ENCODE results near the gene SYNDIG1.

DNA sequence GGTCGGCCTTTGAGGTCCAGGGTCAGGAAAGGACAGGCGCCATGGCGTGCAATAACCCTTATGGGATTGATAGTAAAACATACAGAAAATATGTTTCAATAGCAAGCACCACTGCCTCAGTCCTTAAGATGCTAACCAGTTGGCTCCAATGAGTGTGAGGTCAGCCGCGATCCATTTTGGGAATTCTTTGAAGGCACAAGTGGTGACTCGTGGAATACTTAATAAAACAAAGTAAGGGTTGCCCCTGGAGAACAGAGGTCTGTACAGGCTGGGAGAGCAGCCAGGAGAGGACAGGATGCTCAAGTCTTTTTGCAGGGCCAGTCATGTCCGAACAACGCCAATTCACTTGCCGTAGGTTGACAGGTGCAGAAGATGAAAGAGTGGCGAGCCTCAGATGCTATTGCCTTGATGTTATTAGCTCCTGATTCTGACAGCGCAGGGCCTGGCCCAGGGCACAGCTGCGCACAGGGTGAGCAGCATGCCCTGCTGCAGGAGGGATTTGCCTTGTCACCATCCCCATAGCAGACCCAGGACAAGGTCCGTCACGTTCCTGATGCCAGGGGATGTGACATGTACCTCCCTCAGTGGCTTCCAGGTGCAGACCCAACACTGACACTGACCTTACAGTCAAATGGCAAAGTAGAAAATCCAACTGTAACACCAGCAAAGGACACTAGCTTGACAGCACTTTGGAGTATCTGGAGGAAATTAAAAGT lies 21.8 kb downstream of the SYNDIG1 start:
- no peak for TF ChIP-seq POLR2AphosphoS5 (IDR thresholded peaks at IDR 0.05; ENCODE audit: borderline replicate concordance, low read depth, low read length)
- TF ChIP-seq EZH2 (IDR thresholded peaks at IDR 0.05): no peak
